Measurements from ENCODE around the gene SLC34A1.
"Not testable (repeated sequence)": the region's sequence is repeated elsewhere in the genome, so short reads cannot be mapped to it uniquely, and the experiment has no call there.

Gene SLC34A1

GRCh38 chr5:177384134-177384533 lies at the start of gene SLC34A1:
Gene SLC34A1 (plus strand): TSS chr5:177384434. CDS start chr5:177385742, 1,308 bp downstream.
- H3K4me3 ChIP-seq: no peak within 1 kb of the TSS
- peaks cover 79% of the 10 kb centered on the region for H3K4me1 ChIP-seq
- peak within 1 kb of the TSS; percentile 46; the same call in 1 of the 2 replicates for H3K4me2 ChIP-seq
- TF ChIP-seq Cebpa-rat (IDR thresholded peaks at IDR 0.05): no peak
- no peaks in the 10 kb centered on the region for H3K9me3 ChIP-seq
- H3K27ac ChIP-seq: no peak within 1 kb of the TSS
- no peaks in the 10 kb centered on the region for H4K20me1 ChIP-seq
- no peak within 1 kb of the TSS for H3K9ac ChIP-seq
- H3K36me3 ChIP-seq: no peaks in the 10 kb centered on the region
- no peaks in the 10 kb centered on the region for H3K27me3 ChIP-seq

GRCh38 chr5:177334781-177335700 lies 49.2 kb upstream of the SLC34A1 start:
- H4K20me1 ChIP-seq: peaks cover 32% of the 10 kb centered on the region
- peak overlapping the region; percentile 58; the same call in 1 of the 2 replicates for H3K4me3 ChIP-seq
- peak overlapping the region; percentile 80 for H3K9ac ChIP-seq
- H3K9me3 ChIP-seq: no peaks in the 10 kb centered on the region
- H3K36me3 ChIP-seq: peaks cover 57% of the 10 kb centered on the region
- no peaks in the 10 kb centered on the region for H3K27me3 ChIP-seq
- peak overlapping the region; percentile 96 for H3K4me2 ChIP-seq
- H3K4me1 ChIP-seq: peaks cover 100% of the 10 kb centered on the region
- H3K27ac ChIP-seq: peak overlapping the region; percentile 96
- no peak for TF ChIP-seq Cebpa-rat (IDR thresholded peaks at IDR 0.05)

GRCh38 chr5:177335701-177336065 lies 48.6 kb upstream of the SLC34A1 start:
- Histone ChIP-seq H3K9me3 (no peaks in the 10 kb centered on the region), H3K36me3 (peaks cover 60% of the 10 kb centered on the region), H3K9ac (peak overlapping the region; percentile 80), H3K4me1 (peaks cover 98% of the 10 kb centered on the region), H4K20me1 (peaks cover 32% of the 10 kb centered on the region), H3K4me2 (peak overlapping the region; percentile 96), H3K27me3 (no peaks in the 10 kb centered on the region), H3K4me3 (no peak overlapping the region; the same call in 1 of the 2 replicates), H3K27ac (peak overlapping the region; percentile 96)
- TF ChIP-seq Cebpa-rat (IDR thresholded peaks at IDR 0.05): no peak

GRCh38 chr5:177336112-177336511 lies 48.1 kb upstream of the SLC34A1 start:
- no peaks in the 10 kb centered on the region for H3K9me3 ChIP-seq
- H3K36me3 ChIP-seq: peaks cover 62% of the 10 kb centered on the region
- H3K9ac ChIP-seq: peak overlapping the region; percentile 80

GRCh38 chr5:177336603-177337494 lies 47.4 kb upstream of the SLC34A1 start:
- TF ChIP-seq Cebpa-rat (IDR thresholded peaks at IDR 0.05): no peak
- Histone ChIP-seq H3K9me3 (no peaks in the 10 kb centered on the region), H3K27me3 (no peaks in the 10 kb centered on the region), H3K36me3 (peaks cover 69% of the 10 kb centered on the region), H3K4me1 (peaks cover 87% of the 10 kb centered on the region), H3K4me2 (peak overlapping the region; percentile 96), H3K27ac (peak overlapping the region; percentile 96), H3K9ac (0 out of 2 replicates have a peak overlapping the region, but pooled peaks have one; percentile 37), H4K20me1 (peaks cover 32% of the 10 kb centered on the region), H3K4me3 (no peak overlapping the region)

More at GRCh38 chr5:177336112-177336511, 48.1 kb upstream of the SLC34A1 start:
- Histone ChIP-seq H3K4me3 (no peak overlapping the region; the same call in 1 of the 2 replicates), H4K20me1 (peaks cover 32% of the 10 kb centered on the region), H3K27ac (peak overlapping the region; percentile 96), H3K4me2 (peak overlapping the region; percentile 96), H3K27me3 (no peaks in the 10 kb centered on the region), H3K4me1 (peaks cover 94% of the 10 kb centered on the region)
- TF ChIP-seq Cebpa-rat (IDR thresholded peaks at IDR 0.05): no peak

GRCh38 chr5:177338251-177339106 lies 45.8 kb upstream of the SLC34A1 start:
- TF ChIP-seq Cebpa-rat (IDR thresholded peaks at IDR 0.05): no peak
- H3K36me3 ChIP-seq: peaks cover 80% of the 10 kb centered on the region
- H3K27ac ChIP-seq: peak overlapping the region; percentile 96

GRCh38 chr5:177339107-177339638 lies 45.1 kb upstream of the SLC34A1 start:
- no peaks in the 10 kb centered on the region for H3K27me3 ChIP-seq
- peak overlapping the region; percentile 96 for H3K27ac ChIP-seq
- H3K9me3 ChIP-seq: no peaks in the 10 kb centered on the region
- peaks cover 64% of the 10 kb centered on the region for H3K4me1 ChIP-seq
- TF ChIP-seq Cebpa-rat (IDR thresholded peaks at IDR 0.05): no peak
- peak overlapping the region; percentile 62 for H3K9ac ChIP-seq
- H3K4me3 ChIP-seq: no peak overlapping the region
- peak overlapping the region; percentile 96 for H3K4me2 ChIP-seq
- peaks cover 32% of the 10 kb centered on the region for H4K20me1 ChIP-seq
- peaks cover 82% of the 10 kb centered on the region for H3K36me3 ChIP-seq

More at GRCh38 chr5:177338251-177339106, 45.8 kb upstream of the SLC34A1 start:
- Histone ChIP-seq H3K4me2 (peak overlapping the region; percentile 96), H3K9ac (peak overlapping the region; percentile 62), H4K20me1 (peaks cover 32% of the 10 kb centered on the region), H3K27me3 (no peaks in the 10 kb centered on the region), H3K9me3 (no peaks in the 10 kb centered on the region), H3K4me1 (peaks cover 71% of the 10 kb centered on the region), H3K4me3 (no peak overlapping the region)

GRCh38 chr5:177343000-177343399 lies 41.2 kb upstream of the SLC34A1 start:
- H3K4me1 ChIP-seq: peaks cover 36% of the 10 kb centered on the region
- H3K9me3 ChIP-seq, H3K4me2 ChIP-seq, H3K4me3 ChIP-seq, H3K27ac ChIP-seq, H3K27me3 ChIP-seq, H3K9ac ChIP-seq: not testable (repeated sequence)
- H4K20me1 ChIP-seq: peaks cover 49% of the 10 kb centered on the region
- H3K36me3 ChIP-seq: peaks cover 80% of the 10 kb centered on the region
